NCI-H460 (cell line): ENCODE measurements around the gene OR1N2. TPM values are rescaled to one million over a fixed set of nuclear protein-coding genes. Genes with fewer than 3 reads are reported as not detected.
A peak's percentile ranks its signal among the peaks of the same experiment; 100 is the strongest.
"Not testable (repeated sequence)": the region's sequence is repeated elsewhere in the genome, so short reads cannot be mapped to it uniquely, and the experiment has no call there.

ENCODE experiments used
- DNase-seq: peaks from one replicate; pipeline ENCODE4 v3.0.0-alpha.2; 2016; ENCODE audit warnings: low read depth; ENCODE audit errors: extremely low read depth
- polyA plus RNA-seq: library from polyadenylated mRNA; depleted of rRNA; stranded (reverse); fragments of >200 nt; gene quantifications from 2 replicates; pipeline ENCODE4 v1.2.3, GENCODE V29; 2014; cell fraction: nucleus; rRNA removed
- total RNA-seq: library from RNA; depleted of rRNA; stranded (reverse); fragments of >200 nt; shearing (Covaris generic); gene quantifications from 2 replicates; pipeline ENCODE4 v1.2.3, GENCODE V29; 2014; rRNA removed

Gene OR1N2, protein sequence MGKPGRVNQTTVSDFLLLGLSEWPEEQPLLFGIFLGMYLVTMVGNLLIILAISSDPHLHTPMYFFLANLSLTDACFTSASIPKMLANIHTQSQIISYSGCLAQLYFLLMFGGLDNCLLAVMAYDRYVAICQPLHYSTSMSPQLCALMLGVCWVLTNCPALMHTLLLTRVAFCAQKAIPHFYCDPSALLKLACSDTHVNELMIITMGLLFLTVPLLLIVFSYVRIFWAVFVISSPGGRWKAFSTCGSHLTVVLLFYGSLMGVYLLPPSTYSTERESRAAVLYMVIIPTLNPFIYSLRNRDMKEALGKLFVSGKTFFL
- not detected in 2 replicates for total RNA-seq
- not detected in 2 replicates for polyA plus RNA-seq

DNA sequence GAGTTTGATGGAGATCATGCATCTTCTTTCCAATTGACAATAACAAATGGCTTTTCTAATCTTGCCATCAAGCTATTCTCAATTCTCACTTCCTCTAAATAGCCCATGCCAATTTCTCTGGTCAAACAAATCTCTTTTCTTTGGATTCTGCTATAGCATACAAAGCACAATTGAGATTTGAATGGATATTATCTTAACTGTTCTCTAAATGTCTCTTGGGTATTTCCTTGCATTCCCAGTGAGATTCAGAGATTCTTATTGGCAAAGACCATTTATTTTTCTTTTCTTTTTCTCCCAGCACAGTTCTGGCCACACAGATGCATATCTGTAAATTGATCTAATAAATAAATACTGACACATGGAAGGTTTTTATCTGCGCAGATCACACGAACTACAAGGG lies at the start of gene OR1N2:
TSS of gene OR1N2 (plus strand) at position 301 of the 400 bp plus-strand sequence. CDS start 100 bp downstream, outside the sequence.
- no peak for DNase-seq

DNA sequence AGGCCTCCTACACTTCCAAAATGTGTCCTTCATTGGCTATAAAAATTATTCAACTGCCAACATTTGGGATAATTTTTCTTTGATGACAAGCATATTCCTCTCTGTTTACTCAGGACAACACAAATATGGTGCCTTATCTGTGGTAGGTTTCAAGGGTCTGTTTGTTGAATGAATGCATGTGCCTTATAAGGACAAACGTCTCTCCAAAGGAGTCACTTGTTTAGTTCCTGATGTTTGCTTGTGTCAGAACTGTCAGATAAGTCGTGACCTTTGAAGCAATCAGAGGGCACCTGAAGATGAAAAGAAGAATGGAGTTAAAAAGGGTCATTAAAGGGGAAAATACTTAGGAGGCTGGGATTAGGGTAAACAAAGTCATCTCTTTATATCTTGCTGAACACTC lies 45.9 kb upstream of the OR1N2 start:
- DNase-seq: no peak

DNA sequence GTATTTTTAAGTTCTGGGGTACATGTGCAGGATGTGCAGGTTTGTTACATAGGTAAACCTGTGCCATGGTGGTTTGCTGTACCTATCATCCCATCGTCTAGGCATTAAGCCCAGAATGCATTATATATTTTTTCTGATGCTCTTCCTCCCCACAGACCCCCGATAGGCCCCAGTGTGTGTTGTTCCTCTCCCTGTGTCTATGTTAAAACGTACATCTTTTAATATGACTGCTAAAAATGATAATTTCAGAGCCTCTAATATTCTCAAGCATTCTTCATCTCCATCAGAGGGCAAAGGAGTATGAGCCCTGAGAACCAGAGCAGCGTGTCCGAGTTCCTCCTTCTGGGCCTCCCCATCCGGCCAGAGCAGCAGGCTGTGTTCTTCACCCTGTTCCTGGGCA lies 42.4 kb upstream of the OR1N2 start, which contains the start of gene OR1J2:
TSS of gene OR1J2 (plus strand) at position 301 of the 400 bp plus-strand sequence. CDS start at position 301, 0 bp downstream.
- DNase-seq: no peak

DNA sequence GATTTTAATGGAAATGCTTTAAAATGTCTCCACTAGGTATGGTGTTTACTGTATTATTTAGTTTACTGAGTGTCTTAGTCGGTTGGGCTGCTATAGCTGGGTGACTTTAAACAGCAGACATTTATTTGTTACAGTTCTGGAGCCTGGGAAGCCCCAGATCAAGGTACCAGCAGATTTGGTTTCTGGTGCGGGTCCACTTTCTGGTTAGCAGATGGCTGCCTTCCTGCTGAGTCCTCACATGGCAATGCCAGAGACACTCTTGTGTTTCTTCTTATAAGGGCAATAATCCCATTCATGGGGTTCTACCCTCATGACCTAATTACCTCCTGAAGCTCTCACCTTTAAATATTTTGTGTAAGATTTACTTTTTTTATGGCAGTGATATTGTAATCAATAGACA lies 34.7 kb upstream of the OR1N2 start:
- no peak for DNase-seq

DNA sequence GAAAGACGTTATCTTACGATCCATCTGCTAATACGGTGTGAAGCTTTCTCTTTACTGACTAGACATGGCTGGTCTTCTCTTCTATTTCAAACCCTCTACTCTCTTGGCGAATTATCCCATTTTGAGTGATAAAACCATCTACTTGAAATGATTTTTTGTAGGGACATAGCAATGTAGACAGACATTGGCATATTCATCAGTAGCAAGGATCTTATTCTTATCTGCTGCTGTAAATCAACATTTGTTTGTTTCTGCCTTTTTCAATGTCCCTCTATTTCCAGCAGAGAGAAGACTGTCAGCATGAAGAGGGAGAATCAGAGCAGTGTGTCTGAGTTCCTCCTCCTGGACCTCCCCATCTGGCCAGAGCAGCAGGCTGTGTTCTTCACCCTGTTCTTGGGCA lies 34.1 kb upstream of the OR1N2 start, which contains the start of gene OR1J4:
TSS of gene OR1J4 (plus strand) at position 301 of the 400 bp plus-strand sequence. CDS start at position 301, 0 bp downstream.
- no peak for DNase-seq

DNA sequence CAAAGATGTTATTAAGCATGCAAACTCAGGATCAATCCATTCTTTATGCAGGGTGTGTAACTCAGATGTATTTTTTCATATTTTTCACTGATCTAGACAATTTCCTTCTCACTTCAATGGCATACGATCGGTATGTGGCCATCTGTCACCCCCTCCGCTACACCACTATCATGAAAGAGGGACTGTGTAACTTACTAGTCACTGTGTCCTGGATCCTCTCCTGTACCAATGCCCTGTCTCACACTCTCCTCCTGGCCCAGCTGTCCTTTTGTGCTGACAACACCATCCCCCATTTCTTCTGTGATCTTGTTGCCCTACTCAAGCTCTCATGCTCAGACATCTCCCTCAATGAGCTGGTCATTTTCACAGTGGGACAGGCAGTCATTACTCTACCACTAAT lies 33.5 kb upstream of the OR1N2 start:
- DNase-seq: no peak

DNA sequence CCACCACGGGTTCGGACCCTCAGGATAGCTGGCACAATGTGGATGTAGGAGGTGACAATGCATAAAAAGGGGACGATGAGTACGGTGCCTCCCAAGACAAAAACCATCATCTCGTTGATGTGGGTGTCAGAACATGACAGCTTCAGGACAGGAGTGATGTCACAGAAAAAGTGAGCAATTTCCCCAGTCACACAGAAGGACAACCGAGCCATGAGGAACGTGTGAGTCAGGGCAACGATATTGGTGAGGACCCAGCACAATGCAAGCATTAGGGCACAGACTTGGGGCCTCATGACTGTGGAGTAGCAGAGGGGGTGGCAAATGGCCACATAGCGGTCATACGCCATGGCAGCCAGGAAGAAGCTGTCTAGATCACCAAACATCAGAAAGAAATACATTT lies 26.3 kb upstream of the OR1N2 start:
- DNase-seq: no peak

DNA sequence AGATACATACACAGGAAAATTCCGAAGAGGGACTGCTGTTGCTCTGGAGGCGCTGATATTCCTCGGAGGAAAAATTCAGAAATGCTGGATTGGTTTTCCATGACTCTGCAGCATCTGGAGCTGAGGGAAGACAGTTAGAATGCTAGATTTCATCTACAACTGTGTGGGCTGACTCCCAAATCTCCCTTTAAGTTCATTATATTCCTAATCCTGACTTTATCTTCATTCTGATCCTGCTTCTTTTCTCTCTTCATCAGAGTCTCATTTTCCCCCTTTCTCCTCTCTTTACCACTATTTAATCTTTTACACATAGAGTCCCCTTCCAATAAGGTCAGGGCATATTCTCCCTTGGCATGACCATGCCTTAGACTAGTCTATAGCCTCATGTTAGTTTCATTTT lies 25.7 kb upstream of the OR1N2 start, which contains the start of gene OR1N1:
TSS of gene OR1N1 (minus strand) at position 101 of the 400 bp plus-strand sequence. CDS start at position 101, 0 bp downstream.
- DNase-seq: no peak

DNA sequence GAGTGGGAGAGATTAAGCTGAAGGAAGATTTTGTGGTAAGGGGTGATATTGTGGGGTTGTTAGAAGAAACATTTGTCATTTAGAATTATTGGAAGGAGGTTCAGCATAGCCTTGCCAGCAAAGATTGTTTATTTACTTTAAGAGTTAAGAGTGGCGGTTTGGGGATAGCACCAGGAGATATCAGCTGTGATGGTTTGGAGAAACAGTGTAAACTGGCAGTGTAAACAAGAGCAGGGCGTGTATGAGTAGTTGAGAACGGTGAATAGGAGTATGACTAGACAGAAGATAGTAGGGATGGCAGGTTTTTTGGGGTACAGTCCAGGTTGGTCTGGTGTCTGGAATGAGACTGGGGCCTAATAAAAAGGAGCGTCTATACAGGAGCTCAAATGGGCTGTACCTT lies 21.8 kb upstream of the OR1N2 start:
- DNase-seq: not testable (repeated sequence)

DNA sequence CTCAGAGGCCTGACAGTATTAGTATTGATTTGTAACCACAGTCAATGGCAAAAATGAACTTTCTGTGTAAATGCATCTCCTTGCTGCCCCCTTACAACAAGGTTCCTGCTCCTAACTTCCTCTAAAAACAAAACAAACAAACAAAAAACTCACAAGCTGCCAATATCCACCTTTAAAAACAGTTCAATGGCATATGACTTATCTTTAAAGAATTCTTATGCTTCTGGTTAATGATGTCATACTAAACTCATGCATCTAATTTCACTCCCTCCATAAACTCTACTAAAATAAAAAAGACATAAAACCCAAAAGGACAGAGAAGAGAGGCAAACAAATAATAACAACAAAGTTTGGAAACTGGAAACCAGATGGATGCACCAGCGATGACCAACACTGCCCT lies 16.8 kb upstream of the OR1N2 start:
- DNase-seq: no peak

DNA sequence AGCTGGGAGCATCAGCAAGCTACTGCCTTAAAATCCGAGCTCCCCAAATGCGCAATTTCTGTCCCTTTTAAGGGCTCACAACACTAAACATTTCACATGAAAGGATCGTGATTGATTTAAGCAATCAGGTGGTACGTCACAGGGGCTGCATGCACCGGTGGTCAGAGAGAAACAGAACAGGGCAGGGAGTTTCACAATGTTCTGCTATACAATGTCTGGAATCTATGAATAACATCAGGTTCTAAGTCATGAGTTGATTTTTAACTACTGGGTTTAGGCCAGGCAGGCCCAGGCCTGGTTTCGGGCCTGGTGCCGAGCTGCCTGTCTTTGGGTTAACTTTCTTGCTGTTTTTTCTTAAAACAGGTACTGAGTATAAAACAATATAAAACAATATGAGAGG lies 15.8 kb upstream of the OR1N2 start:
- not testable (repeated sequence) for DNase-seq

DNA sequence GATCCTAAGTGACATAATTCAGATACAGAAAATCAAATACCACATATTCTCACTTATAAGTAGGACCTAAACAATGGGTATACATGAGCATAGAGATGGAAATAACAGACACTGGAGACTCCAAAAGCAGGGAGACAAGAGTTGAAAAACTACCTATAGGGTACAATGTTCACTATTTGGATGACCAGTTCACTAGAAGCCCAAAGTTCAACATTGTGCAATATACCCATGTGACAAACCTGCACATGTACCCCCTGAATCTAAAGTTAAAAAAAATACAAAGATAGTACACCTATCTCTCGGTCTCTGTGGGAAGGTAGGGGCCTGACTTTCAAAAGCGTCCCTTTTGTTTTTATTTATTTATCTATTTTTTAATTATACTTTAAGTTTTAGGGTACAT lies 14.2 kb upstream of the OR1N2 start:
- DNase-seq: no peak

DNA sequence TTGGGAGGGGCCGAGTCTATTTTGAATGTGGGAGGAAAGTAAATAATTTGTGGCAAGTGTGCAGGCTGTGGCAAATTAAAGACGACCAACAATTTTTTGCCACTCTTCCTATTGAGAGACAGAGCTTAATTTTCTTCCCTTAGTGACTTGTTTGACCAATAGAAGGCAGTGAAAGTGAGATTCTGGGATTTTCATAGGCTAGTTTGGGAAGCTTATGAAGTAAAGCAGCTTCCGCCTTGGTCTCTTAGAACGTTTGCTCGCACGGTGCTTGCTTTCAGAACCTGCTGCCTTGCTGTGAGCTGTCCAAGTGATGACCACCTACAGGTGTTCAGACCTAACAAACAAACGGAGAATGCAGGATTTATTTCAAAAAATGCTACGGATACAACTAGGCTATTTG lies 6.7 kb upstream of the OR1N2 start:
- no peak for DNase-seq

DNA sequence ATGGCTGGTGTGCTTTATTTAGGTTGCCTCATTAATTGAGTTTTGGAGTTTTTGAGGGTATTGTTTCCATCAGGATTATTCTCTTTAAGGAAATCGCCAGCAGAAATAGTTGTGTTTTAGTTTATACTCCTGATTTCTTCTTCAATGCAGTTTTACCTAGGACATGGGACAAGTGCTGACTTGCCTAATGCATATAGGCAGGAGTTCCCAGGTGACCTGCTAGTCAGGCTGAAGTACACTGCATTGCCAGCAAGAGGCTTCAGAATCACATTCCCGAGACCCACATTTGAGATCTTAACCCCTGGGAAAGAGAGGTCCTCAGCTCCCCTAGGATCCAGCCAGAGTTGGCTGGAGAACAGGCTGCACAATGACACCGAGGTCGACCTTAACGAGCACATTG lies 1.5 kb upstream of the OR1N2 start:
- DNase-seq: no peak

DNA sequence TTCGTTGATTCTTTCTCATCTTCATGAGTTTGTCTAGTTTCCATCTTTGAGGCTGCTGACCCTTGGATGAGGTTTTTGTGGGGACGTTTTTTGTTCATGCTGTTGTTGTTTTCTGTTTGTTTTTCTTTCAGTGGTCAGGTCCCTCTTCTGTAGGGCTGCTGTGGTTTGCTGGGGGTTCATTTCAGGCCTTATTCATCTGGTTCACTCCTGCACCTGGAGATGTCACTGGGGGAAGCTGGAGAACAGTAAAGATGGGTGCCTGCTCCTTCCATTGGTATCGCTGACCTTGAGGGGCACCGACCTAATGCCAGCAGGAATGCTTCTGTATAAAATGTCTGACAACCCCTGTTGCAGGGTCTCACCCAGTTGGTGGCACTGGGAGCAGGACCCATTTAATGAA lies 8.5 kb downstream of the OR1N2 start:
- DNase-seq: no peak

DNA sequence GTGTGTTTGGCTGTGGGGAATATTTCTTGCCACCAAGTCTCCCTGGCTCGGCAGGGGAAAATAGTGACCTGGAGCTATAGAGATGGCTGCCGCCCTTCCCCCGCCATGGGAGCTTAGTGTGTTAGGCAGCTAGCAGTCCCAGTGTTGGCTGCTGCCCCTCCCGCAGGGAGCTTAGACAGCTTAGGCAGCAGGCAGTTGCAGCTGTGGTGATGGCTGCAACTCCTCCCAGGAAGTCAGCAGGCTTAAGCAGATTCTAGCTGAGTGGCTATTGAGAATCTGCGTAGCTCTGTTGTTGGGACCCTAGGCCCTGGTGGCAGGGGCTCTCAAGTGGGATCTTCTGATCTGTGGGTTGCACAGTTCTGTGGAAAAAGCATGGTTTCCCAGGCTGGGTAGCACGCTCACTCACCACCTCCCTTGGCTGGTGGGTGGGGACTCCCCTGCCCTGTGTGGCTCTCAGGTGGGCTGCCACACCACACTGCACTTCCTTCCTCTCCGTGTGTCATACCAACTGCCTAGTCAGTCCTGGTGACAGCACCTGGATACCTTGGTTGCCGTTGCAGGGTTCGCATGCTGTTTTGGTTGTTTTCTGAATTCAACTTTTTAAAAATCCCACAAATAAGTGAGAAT lies 9.3 kb downstream of the OR1N2 start:
- DNase-seq: no peak

DNA sequence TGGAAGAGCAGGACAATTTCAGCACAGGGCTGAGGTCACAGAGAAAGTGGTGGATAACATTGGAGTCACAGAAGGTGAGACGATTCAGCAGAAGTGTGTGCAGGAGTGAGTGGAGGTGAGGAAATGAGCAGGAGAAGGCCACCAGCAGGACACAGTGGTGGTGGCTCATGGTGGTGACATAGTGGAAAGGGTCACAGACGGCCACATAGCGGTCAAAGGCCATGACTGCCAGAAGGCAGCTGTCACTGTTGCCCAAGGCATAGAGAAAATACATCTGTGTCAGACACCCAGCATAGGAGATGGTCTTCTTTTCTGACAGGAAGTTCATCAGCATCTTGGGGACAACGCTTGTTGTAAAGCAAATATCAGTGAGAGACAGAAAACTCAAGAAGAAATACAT lies 15.0 kb downstream of the OR1N2 start:
- no peak for DNase-seq

DNA sequence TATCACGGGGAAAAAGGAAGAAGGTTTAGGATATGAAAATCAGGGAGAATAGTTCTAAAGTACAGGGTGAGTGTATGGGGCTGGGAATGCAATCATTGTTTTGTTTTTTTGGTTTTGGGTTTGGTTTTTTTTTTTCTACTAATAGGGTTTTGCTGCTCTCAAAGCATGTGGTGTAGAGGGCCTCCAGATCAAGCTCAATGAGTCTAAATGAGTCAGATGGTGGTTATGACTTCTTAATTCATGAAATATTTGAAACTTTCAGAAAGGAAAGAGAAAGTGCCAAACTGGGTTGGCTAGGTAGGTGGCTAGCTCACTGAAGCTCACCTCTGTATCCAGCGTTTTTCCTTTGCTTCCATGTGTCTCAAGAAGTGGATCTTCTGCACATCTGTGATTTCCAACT lies 19.5 kb downstream of the OR1N2 start:
- DNase-seq: no peak

DNA sequence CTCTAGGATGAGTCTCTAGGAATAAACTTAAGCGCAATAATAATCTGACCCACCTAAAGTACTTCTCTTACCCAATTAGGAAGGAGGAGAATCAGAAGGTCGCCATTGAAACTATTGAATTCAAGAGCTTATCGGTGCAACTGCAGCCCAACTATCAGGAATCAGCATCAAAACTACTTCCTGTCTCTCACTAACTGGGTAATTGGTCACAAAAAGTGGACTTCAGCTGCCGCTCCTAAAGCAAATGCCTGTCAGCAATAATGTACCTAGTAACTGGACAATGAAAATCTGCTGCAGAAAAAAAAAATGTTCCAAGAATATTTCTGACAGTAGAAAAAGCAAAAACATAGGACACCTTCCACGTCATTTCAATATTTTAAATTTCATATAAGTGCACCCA lies 27.0 kb downstream of the OR1N2 start:
- DNase-seq: no peak

DNA sequence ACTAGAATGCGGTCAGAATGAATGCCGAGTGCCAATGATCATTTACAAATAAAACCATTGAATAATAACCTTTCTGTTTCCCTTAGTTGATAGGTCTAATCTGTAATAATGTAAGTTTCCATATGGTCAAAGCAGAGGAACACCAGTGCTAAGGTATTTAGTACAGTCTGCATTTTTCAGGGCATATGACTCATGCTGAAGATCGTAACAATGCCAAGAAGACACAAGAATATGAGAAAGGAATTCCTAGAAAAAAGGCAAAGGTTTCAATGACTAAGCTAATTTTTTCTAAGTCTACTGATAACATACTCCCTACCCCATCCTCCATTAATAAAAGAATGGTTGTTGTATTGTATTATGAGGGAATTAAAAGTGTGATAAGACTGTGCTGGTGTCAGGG lies 27.4 kb downstream of the OR1N2 start:
- DNase-seq: peak; percentile 5

DNA sequence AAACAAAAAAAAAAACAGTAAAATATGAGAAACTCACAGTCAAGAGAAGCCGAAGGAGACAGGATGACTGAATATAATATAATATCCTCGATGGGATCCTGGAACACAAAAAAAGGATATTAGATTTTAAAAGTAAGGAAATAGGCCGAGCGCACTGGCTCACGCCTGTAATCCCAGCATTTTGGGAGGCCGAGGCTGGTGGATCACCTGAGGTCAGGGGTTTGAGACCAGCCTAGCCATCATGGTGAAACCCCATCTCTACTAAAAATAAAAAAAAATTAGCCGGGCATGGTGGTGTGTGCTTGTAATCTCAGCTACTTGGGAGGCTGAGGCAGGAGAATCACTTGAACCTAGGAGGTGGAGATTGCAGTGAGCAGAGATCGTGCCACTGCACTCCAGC lies 30.4 kb downstream of the OR1N2 start, which contains the start of gene OR1L8:
TSS of gene OR1L8 (minus strand) at position 101 of the 400 bp plus-strand sequence. CDS start 14,907 bp downstream, outside the sequence.
- DNase-seq: not testable (repeated sequence)
